HepG2 (cell line): ENCODE results near the gene PPP2R2D. TPM values are rescaled to one million over a fixed set of nuclear protein-coding genes. Genes with fewer than 3 reads are reported as not detected.

Source experiments
- ATAC-seq: fragments of 200-7000 bp; cut with Tn5 transposase; 3 replicates; pipeline ENCODE4 v1.9.1; 2020; ENCODE audit warnings: mild to moderate bottlenecking, moderate library complexity
- BruUV-seq: library from RNA; stranded (reverse); fragments of 400-500 nt; replicated peaks from 2 replicates; lab custom pipeline; 2021; lab: Mats Ljungman, UMichigan
- CTCF ChIA-PET: fragments of 300-600 bp; formaldehyde crosslinking; extraction: SDS; loops from one replicate; lab custom pipeline; 2021; ENCODE audit warnings: low total read pairs, inconsistent platforms, low intra/inter-chr PET ratio; lab: Yijun Ruan, JAX
- POLR2A ChIA-PET: fragments of 350-600 bp; sonication (Branson Sonifier 250); formaldehyde crosslinking; loops from one replicate; lab custom pipeline; 2020; ENCODE audit warnings: antibody characterized with exemption, inconsistent platforms; lab: Yijun Ruan, JAX
- DNase-seq: peaks from one replicate; pipeline ENCODE4 v3.0.0-alpha.2; 2015; ENCODE audit warnings: low spot score
- FAIRE-seq: peaks from 3 replicates; lab custom pipeline; 2011; peaks lifted over from hg19 to GRCh38; lab: Jason Lieb, UNC
- H2AFZ ChIP-seq: one replicate; pipeline ENCODE4 v1.6.1; 2011; ENCODE audit warnings: low read length, inconsistent platforms
- H3K27ac ChIP-seq: fragments of 300-600 bp; 3 replicates; pipeline ENCODE4 v1.8.0; 2011; ENCODE audit warnings: mixed run types, mild to moderate bottlenecking, mixed read lengths, low read length, inconsistent platforms; ENCODE audit not compliant: insufficient read depth; ENCODE audit errors: extremely low read length
- H3K27me3 ChIP-seq, 2 experiments: fragments of 200-600 bp in 1 of 2; 2 replicates in 1 of 2; 3 replicates in 1 of 2; pipeline versions ENCODE4 v1.6.0 to v1.8.0; 2011; ENCODE audit warnings: low read length in 2 of 2, mild to moderate bottlenecking in 2 of 2, moderate library complexity in 2 of 2, inconsistent platforms in 1 of 2; ENCODE audit not compliant: insufficient read depth in 2 of 2, control insufficient read depth in 1 of 2
- H3K36me3 ChIP-seq, 2 experiments: fragments of 200-600 bp in 1 of 2; replicated peaks in 1 of 2; 2 replicates in 1 of 2; 3 replicates in 1 of 2; pipeline versions ENCODE4 v1.5.1 to v1.8.0; 2011; ENCODE audit warnings: low read length in 2 of 2, inconsistent platforms in 1 of 2; ENCODE audit not compliant: insufficient read depth in 2 of 2, control insufficient read depth in 1 of 2
- H3K4me1 ChIP-seq: 2 replicates; pipeline ENCODE4 v1.5.1; 2012; ENCODE audit warnings: low read length, inconsistent platforms; ENCODE audit not compliant: insufficient read depth
- H3K4me2 ChIP-seq: 2 replicates; pipeline ENCODE4 v1.6.0; 2011; ENCODE audit warnings: low read depth, low read length, inconsistent platforms
- H3K4me3 ChIP-seq, 3 experiments: fragments of 200-600 bp in 1 of 3; sonication (generic), shearing (Covaris generic) in 1 of 3; replicated peaks in 1 of 3; 2 replicates each; pipeline ENCODE4 v1.5.1; 2011 to 2016; ENCODE audit warnings: low read length in 3 of 3, inconsistent platforms in 2 of 3, low read depth in 2 of 3, mild to moderate bottlenecking in 2 of 3, control low read depth in 1 of 3, mixed read lengths in 1 of 3; ENCODE audit not compliant: insufficient read depth in 1 of 3
- H3K79me2 ChIP-seq: one replicate; pipeline ENCODE4 v1.6.1; 2011; ENCODE audit warnings: low read length, inconsistent platforms; ENCODE audit not compliant: insufficient read depth
- H3K9ac ChIP-seq: 2 replicates; pipeline ENCODE4 v1.6.0; 2011; ENCODE audit warnings: mild to moderate bottlenecking, low read depth, low read length, inconsistent platforms; ENCODE audit not compliant: insufficient read depth
- H3K9me3 ChIP-seq: 2 replicates; pipeline ENCODE4 v1.5.1; 2012; ENCODE audit warnings: mild to moderate bottlenecking, low read length
- H4K20me1 ChIP-seq: 2 replicates; pipeline ENCODE4 v1.6.0; 2011; ENCODE audit warnings: inconsistent platforms, mild to moderate bottlenecking, low read length, moderate library complexity; ENCODE audit not compliant: insufficient read depth
- FOXK1 ChIP-seq: sonication (generic); formaldehyde crosslinking; IDR thresholded peaks from 2 replicates; pipeline ENCODE4 v1.4.0; 2020; ENCODE audit warnings: low read depth, missing genetic modification reagents, borderline replicate concordance
- KDM5B ChIP-seq: sonication (generic); formaldehyde crosslinking; IDR thresholded peaks from 2 replicates; pipeline ENCODE4 v1.4.0; 2020; ENCODE audit warnings: missing genetic modification reagents, mild to moderate bottlenecking, borderline replicate concordance
- POGK ChIP-seq: sonication (generic); formaldehyde crosslinking; conservative IDR thresholded peaks from 2 replicates; pipeline ENCODE4 v1.8.0; 2022; ENCODE audit warnings: mild to moderate bottlenecking, moderate library complexity, missing genetic modification reagents
- PTBP1 ChIP-seq: fragments of 200-400 bp; formaldehyde crosslinking; IDR thresholded peaks from 2 replicates; pipeline ENCODE4 v1.6.1; 2018; ENCODE audit warnings: low read length, low read depth; ENCODE audit not compliant: poor library complexity, severe bottlenecking
- RARA ChIP-seq: IDR thresholded peaks from 2 replicates; pipeline ENCODE4 v1.6.1; 2016; ENCODE audit warnings: missing genetic modification reagents, missing compliant biosample characterization
- RBFOX2 ChIP-seq: fragments of 200-400 bp; formaldehyde crosslinking; IDR thresholded peaks from 2 replicates; pipeline ENCODE4 v1.6.1; 2017; ENCODE audit warnings: low read depth, mild to moderate bottlenecking, low read length
- ZNF318 ChIP-seq: sonication (generic); formaldehyde crosslinking; IDR thresholded peaks from 2 replicates; pipeline ENCODE4 v1.4.0; 2020; ENCODE audit warnings: mild to moderate bottlenecking, missing genetic modification reagents
- ZNF687 ChIP-seq: sonication (generic); formaldehyde crosslinking; IDR thresholded peaks from 2 replicates; pipeline ENCODE4 v1.5.1; 2020; ENCODE audit warnings: mild to moderate bottlenecking, missing genetic modification reagents, moderate library complexity
- WGBS: methylation state at CpG from one replicate; pipeline ENCODE4 v1.1.6; 2017; ENCODE audit warnings: low lambda C conversion rate; 5-methylcytosine and 5-hydroxymethylcytosine counted together
- in situ Hi-C: cut with HindIII; loops from 2 replicates; pipeline ENCODE4 v1.10.0; 2017; ENCODE audit warnings: low pct_unique_long_range_greater_than_20kb; ENCODE audit not compliant: extremely low pct_ligation_motif_present
- intact Hi-C: fragments of 100-400 bp; cut with micrococcal nuclease; formaldehyde crosslinking; loops from one replicate; pipeline ENCODE4 v1.10.0; 2022; ENCODE audit not compliant: unreplicated experiment
- polyA plus RNA-seq, 8 experiments: library from polyadenylated mRNA; depleted of rRNA in 3 of 8; stranded (reverse) in 7 of 8; unstranded in 1 of 8; fragments of >200 nt; fragmentation: Illumina TruSeq in 4 of 8; extraction: Trizol in 4 of 8; gene quantifications; 2 replicates each; pipeline versions ENCODE4 v1.2.1 to v1.2.3, GENCODE V29; 2011 to 2016; ENCODE audit warnings: low read depth in 4 of 8, missing spikeins in 1 of 8, mixed read lengths in 1 of 8; ENCODE audit not compliant: insufficient read depth in 1 of 8
- total RNA-seq, 5 experiments: library from RNA; depleted of rRNA; stranded (reverse); fragments of >200 nt; fragmentation: Illumina TruSeq; extraction: Trizol; gene quantifications; 2 replicates each; pipeline ENCODE4 v1.2.3, GENCODE V29; 2016; ENCODE audit warnings: low read depth in 1 of 5

Gene PPP2R2D
- total and polyA plus RNA-seq, 2 of the 13 experiments (the other 11 are each of a cell fraction or from before 2014, with no cell fraction given) = 32.7 to 33.2 TPM

GRCh38 chr10:131901181-131901829 is 497 bp downstream of the PPP2R2D start:
- ATAC-seq = peak; percentile 25
- H3K9me3 ChIP-seq = no peaks in the 10 kb centered on the region
- no peak for FAIRE-seq
- BruUV-seq = no TSS peak
- peak overlapping the region; percentile 91 for H3K9ac ChIP-seq
- ChIA-PET CTCF (no interaction called here), POLR2A (interaction anchor here (0.5 to 3.1 kb wide), 5 partner anchors 9 to 130 kb away, joined by 3 to 17 read pairs (median 3); partner anchors contain the start of gene BNIP3)
- peak overlapping the region; percentile 93 to 94 (median 94) for H3K4me3 ChIP-seq
- H3K79me2 ChIP-seq = peaks cover 48% of the 10 kb centered on the region
- peaks cover 2 to 12% of the 10 kb centered on the region in 2 experiments; a peak in 3 of 5 replicates for H3K27me3 ChIP-seq
- peak overlapping the region; percentile 80 for H3K27ac ChIP-seq
- intact Hi-C loops (loop anchor here (5.0 kb wide), 1 partner anchor 76 kb away; no protein-coding TSS in a partner anchor), in situ Hi-C loops (no loop called here)
- no peak for DNase-seq
- H3K4me2 ChIP-seq = peak overlapping the region; percentile 94
- H3K4me1 ChIP-seq = peaks cover 80% of the 10 kb centered on the region
- WGBS = 2% methylated on average over 20 of the region's 83 CpGs
- H3K36me3 ChIP-seq = peaks cover 3 to 10% of the 10 kb centered on the region in 2 experiments; a peak in 3 of 5 replicates
- peaks cover 37% of the 10 kb centered on the region for H4K20me1 ChIP-seq
- H2AFZ ChIP-seq = no peak overlapping the region
- TF ChIP-seq RARA (CRISPR knock-in tag) (0 out of 2 replicates have a peak, but pooled peaks have one; percentile 23), ZNF318 (CRISPR knock-in tag) (no peak), FOXK1 (CRISPR knock-in tag) (no peak), POGK (peak; percentile 61; the same call in 1 of the 2 replicates), PTBP1 (no peak), RBFOX2 (peak; percentile 69), ZNF687 (CRISPR knock-in tag) (peak; percentile 58), KDM5B (CRISPR knock-in tag) (peak; percentile 48; the same call in 1 of the 2 replicates)
